Heart left ventricle (tissue), 13 donors: ENCODE data around the gene NPRL2.

Experiments used
- CTCF ChIP-seq, 12 donors: fragments of 200-600 bp; sonication (generic) in 4 of 12; IDR thresholded peaks; one replicate each; pipeline versions ENCODE4 v1.5.0 to v1.8.0; 2018 to 2022; ENCODE audit warnings: antibody characterized with exemption in 12 of 12, mild to moderate bottlenecking in 5 of 12
- POLR2A ChIP-seq, 2 donors: fragments of 450-650 bp; IDR thresholded peaks; one replicate each; pipeline ENCODE4 v1.6.1; 2017; ENCODE audit warnings: antibody characterized with exemption in 2 of 2, mild to moderate bottlenecking in 2 of 2, moderate library complexity in 2 of 2
- donor health status: ischemic (EF 13 %, LVEDD 7.1; RV severe dilation, severe dysfunction).
- donor health status: DM: no; HTN: yes; CAD: no.
- donor health status: DM: no; HTN: no; CAD: no.
- donor health status: ischemic (EF 25% LVEDD 6.9; RV normal size, moderate dysfunction).
- donor health status: ischemic (EF 25% LVEDD 5.7; RV mildly dilated, moderate dysfunction).
- donor health status: ischemic (EF 35%, LVEDD 5.7; RV mildly dilated, moderate dysfunction).
- donor health status: nonischemic (EF 11% LVEDD 7.7; RV severe dilation, severe dysfunction).
- donor health status: DM: yes; HTN: yes; CAD: no.
- donor health status: PGD.
- donor health status: ischemic (EF 29% LVEDD 5.4; RV normal size, mild dysfunction).
- donor health status: nonischemic (EF 23%, LVEDD 6.1; RV moderate dilation, normal function).

GRCh38 chr3:50390508-50391224 lies 40.1 kb upstream of the NPRL2 start:
- no peak for TF ChIP-seq CTCF (IDR thresholded peaks at IDR 0.05)
- TF ChIP-seq POLR2A (IDR thresholded peaks at IDR 0.05): no peak
